NCI-H2107 treated with DMSO at 0.1 percent for 48 hours (cell line): ENCODE measurements around the gene PLXNA4.

Source experiments
- DNase-seq: peaks from one replicate; lab custom pipeline; 2025; ENCODE audit not compliant: unreplicated experiment; lab: John Stamatoyannopoulos, UW

PLXNA4 gene

GRCh38 chr7:132133501-132133900 is 442.8 kb downstream of the PLXNA4 start:
- DNase-seq: no peak

- no peak for DNase-seq
These were observed 445.1 kb downstream of the PLXNA4 start for GRCh38 chr7:132131196-132131595.

DNA sequence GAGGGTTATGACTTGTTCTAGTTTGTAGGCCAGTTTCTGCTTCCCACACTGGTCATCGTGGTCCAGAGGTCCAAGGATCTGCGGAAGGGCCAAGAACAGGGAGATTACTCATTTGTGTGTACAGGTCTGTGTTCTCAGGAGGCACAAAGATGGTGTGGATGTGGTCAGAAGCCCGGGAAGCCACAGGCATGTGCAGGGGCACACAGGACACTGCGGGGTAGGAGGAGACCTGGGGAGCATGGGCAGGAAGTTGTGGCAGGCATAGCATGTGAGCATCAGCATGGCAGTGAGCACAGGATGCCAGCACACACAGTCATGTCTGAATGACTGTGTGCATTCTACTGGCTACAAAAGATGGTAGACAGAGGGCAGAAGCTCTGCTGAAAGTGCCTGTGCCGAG is 445.8 kb downstream of the PLXNA4 start:
- DNase-seq: no peak

- DNase-seq: no peak
These were observed 450.2 kb downstream of the PLXNA4 start for GRCh38 chr7:132125872-132126595.

- DNase-seq: no peak
These were observed 451.2 kb downstream of the PLXNA4 start for GRCh38 chr7:132125096-132125495.

GRCh38 chr7:132124575-132124974 is 451.7 kb downstream of the PLXNA4 start:
- no peak for DNase-seq

DNA sequence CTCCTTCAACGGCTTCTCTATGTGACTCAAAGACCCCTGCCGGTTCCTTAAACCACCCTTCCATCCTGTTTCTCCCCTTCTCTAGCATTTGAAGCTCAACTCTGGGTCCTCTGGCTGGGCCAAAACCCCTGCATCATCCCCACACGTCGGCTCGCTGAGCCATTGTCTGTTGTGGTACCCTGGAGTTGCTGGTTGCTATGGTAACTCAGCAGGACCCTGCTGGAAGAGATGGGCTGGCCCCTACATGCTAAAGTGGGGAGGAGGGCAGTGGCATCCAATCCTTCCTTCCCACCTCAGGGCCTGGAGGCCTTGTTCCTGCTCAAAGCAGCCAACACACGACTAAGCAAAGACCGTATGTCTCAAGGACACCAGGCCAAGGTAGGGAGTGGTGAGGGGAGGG is 452.5 kb downstream of the PLXNA4 start:
- no peak for DNase-seq

GRCh38 chr7:132122901-132123300 is 453.4 kb downstream of the PLXNA4 start:
- no peak for DNase-seq

- DNase-seq: no peak
These were observed 454.3 kb downstream of the PLXNA4 start for GRCh38 chr7:132121987-132122386.

DNA sequence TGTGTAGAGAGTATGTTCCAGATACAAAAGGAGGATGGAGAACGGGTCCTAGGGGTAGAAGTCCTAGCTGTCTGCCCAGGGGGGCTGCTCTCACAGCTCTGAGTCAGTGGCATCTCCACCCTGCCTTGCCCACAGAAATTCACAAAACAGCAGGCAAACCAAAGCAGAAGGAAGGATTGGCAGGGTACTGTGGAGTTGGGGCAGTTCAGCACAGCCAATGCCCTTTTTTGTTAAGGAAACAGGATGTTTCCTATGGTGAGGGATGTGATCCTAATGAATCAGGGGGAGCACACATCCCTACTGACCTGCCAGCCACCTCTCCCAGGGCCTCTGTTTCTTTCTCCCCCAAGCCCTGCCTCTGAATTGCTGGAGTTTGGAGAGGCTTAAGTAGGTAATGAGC is 457.6 kb downstream of the PLXNA4 start:
- DNase-seq: no peak

- no peak for DNase-seq
These were observed 458.6 kb downstream of the PLXNA4 start for GRCh38 chr7:132117636-132118035.

GRCh38 chr7:132117181-132117580 is 459.1 kb downstream of the PLXNA4 start:
- DNase-seq: no peak

DNA sequence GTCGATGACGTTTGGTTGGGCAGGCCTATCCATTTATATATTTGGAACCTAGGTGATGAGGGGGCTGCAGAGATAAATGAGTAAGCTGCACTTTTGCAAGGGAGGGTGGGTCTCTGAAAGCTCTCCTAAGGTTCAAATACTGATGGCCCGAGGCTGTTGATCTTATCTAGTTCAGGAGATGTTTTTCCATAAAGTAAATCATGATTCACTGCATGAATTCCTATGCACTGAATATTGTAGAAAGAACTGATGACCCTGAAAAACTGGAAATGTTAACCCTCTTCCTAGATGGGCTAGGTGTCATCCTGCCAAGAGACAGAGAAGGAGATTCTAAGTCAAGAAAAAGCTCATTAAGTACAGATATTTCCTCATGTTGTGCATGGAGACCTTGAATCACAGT is 459.9 kb downstream of the PLXNA4 start:
- DNase-seq: no peak

DNA sequence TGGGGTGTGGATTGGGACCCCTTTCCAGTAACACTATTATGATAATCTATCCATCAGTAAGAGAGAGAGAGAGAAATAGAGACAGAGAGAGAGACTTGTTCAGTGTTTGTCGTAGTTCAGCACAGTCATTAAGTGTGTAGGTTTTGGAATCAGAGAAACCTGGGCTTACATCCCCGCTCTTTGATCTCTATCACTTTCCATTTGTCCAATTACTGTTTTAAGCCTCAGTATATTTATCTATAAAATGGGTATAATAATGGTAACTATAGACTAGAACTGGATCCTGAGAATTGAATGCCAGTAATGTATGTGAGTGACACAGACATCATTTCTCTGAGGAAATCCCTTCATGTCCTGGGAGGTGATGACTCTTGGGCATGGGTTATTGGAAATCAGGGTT is 460.5 kb downstream of the PLXNA4 start:
- no peak for DNase-seq

DNA sequence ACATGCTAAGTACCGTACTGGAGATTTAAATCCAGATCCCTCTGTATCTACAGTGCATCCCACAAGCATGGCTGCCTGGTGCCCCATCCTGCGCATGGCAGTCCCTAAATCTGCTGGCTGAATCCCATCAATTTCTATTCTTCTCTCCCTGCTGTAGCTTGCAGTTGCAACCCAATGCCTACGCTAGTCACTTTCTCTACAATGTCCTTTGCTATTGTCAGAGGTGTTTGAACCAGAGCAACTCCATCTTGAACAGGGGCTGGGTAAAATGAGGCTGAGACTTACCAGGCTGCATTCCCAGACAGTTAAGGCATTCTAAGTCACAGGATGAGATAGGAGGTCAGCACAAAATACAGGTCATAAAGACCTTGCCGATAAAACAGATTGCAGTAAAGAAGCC is 461.2 kb downstream of the PLXNA4 start:
- no peak for DNase-seq

- DNase-seq: no peak
These were observed 461.9 kb downstream of the PLXNA4 start for GRCh38 chr7:132114411-132114810.

- DNase-seq: no peak
These were observed 462.5 kb downstream of the PLXNA4 start for GRCh38 chr7:132113536-132114371.

- DNase-seq: no peak
These were observed 463.6 kb downstream of the PLXNA4 start for GRCh38 chr7:132112657-132113056.

DNA sequence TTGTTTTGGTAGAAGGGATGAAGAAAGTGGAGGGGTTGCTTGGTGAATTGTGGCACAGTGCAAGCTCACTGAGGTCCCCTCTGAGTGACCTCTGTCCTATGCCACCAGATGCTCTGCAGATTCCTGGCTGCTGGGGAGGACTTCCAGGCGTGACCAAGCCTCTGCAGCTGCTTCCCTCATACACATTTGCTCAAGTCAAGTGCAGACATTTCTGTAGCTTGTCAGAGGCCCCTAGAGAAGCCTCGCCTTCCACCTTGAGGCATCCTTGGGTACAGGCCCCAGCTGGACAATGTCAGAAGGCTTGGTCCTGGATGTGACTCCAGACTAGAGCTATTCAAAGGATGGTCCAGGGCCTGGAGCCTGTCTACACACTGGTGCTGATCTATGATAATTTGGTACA is 464.2 kb downstream of the PLXNA4 start:
- no peak for DNase-seq

DNA sequence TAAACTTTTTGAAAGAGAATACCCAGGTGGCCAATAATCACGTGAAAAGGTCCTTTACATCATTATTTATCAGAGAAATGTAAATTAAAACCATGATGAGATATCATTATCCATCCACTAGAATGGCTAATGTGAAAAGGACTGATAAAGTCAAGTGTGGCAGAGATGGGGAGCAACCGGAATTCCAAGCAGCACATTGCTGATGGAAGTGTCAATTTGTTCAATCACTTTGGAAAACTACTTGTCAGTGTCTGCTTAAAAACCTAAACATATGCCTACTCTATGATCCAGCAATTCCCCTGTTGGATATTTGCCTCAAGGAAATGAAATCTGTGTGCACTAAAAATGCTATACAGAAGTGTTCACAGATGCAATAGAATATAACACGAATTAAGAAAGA is 465.6 kb downstream of the PLXNA4 start:
- no peak for DNase-seq

DNA sequence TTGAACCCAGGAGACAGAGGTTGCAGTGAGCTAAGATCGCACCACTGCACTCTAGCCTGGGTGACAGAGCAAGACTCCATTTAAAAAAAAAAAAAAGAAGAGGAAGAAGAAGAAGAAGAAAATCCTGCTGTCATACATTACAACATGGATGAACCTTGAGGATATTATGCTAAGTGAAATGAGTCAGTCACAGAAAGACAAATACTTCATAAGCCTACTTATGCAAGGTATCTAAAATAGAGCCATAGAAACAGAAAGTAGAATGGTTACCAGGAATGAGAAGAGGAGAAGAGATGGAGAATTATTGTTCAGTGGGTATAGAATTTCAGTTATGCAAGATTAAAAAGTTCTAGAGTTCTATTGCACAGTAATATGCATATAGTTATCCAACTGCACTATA is 466.5 kb downstream of the PLXNA4 start:
- no peak for DNase-seq

DNA sequence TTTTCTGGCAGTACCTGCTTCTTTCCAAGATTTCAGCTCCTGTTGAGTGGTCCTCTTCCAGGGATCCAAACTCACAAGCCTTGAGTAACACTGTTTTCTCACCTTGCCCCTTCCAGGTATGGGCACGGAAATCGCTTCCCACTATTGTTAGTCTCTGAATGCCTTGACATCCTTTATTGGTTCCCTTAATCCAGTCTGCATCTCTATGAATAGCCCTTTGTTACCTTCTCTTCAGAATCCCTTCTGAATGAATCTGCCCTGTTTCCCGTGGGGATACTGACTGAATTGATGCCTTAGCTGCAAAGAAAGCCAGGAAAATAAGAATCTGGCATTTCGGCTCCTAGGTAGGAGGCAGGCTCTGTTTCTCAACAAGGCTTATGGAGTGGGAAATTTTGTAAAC is 467.7 kb downstream of the PLXNA4 start:
- DNase-seq: no peak

DNA sequence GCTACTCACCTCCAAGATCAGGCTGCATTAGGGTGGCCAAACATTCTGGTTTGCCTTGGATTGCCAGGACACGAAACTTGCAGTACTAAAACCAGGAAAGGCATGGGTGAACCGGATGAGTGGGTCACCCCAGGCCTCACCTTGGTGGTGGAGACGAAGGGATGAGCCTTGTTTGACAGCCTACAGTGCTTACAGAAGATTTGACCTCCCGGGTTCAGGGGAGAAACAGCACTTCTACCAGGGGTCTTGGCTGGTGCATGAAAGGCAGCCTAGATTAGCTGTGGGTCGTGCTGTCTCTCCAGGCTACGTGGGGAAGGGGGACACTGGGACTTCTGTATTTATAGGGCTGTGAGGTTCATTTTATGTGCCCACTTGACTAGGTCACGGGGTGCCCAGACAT is 469.8 kb downstream of the PLXNA4 start:
- no peak for DNase-seq
